HEK293 (cell line): Measurements from ENCODE around the gene ARF4.

Experiments used
- ATF2 ChIP-seq: fragments of 450-650 bp; formaldehyde crosslinking; IDR thresholded peaks from 2 replicates; pipeline ENCODE4 v1.5.1; 2016; ENCODE audit warnings: missing biosample characterization, missing genetic modification characterization, low read depth
- EGR2 ChIP-seq: fragments of 450-650 bp; formaldehyde crosslinking; IDR thresholded peaks from 2 replicates; pipeline ENCODE4 v1.5.1; 2016; ENCODE audit warnings: low read depth, missing biosample characterization, missing genetic modification characterization
- GLIS1 ChIP-seq: fragments of 450-650 bp; formaldehyde crosslinking; IDR thresholded peaks from 2 replicates; pipeline ENCODE4 v1.5.1; 2016; ENCODE audit warnings: missing biosample characterization, missing genetic modification characterization
- HOXC10 ChIP-seq: sonication (generic); formaldehyde crosslinking; IDR thresholded peaks from 2 replicates; pipeline ENCODE4 v1.8.1; 2023; ENCODE audit warnings: mild to moderate bottlenecking, missing genetic modification reagents
- OSR2 ChIP-seq: fragments of 450-650 bp; formaldehyde crosslinking; IDR thresholded peaks from 2 replicates; pipeline ENCODE4 v1.5.1; 2016; ENCODE audit warnings: missing biosample characterization, missing genetic modification characterization
- PBX3 ChIP-seq: sonication (generic); formaldehyde crosslinking; IDR thresholded peaks from 2 replicates; pipeline ENCODE4 v1.8.1; 2022; ENCODE audit warnings: mild to moderate bottlenecking, moderate library complexity, missing genetic modification reagents
- SCRT1 ChIP-seq: fragments of 450-650 bp; formaldehyde crosslinking; IDR thresholded peaks from 2 replicates; pipeline ENCODE4 v1.5.1; 2016; ENCODE audit warnings: missing biosample characterization, missing genetic modification characterization, borderline replicate concordance
- SETDB1 ChIP-seq: IDR thresholded peaks from one replicate; pipeline ENCODE4 v1.6.1; 2017; ENCODE audit warnings: mild to moderate bottlenecking, low read length, moderate library complexity, mixed read lengths; ENCODE audit not compliant: insufficient read length
- SP7 ChIP-seq: fragments of 450-650 bp; formaldehyde crosslinking; IDR thresholded peaks from 2 replicates; pipeline ENCODE4 v1.5.1; 2016; ENCODE audit warnings: missing biosample characterization, missing genetic modification characterization
- TCF7L2 ChIP-seq: IDR thresholded peaks from 2 replicates; pipeline ENCODE4 v1.6.1; 2011; ENCODE audit warnings: low read depth, mild to moderate bottlenecking, inconsistent platforms, low read length, moderate library complexity, borderline replicate concordance
- WT1 ChIP-seq: fragments of 450-650 bp; formaldehyde crosslinking; IDR thresholded peaks from 2 replicates; pipeline ENCODE4 v1.5.1; 2016; ENCODE audit warnings: missing biosample characterization, missing genetic modification characterization
- ZBTB11 ChIP-seq: fragments of 450-650 bp; formaldehyde crosslinking; conservative IDR thresholded peaks from 2 replicates; pipeline ENCODE4 v1.5.1; 2016; ENCODE audit warnings: low read depth, missing biosample characterization, missing genetic modification characterization
- ZBTB20 ChIP-seq: fragments of 450-650 bp; formaldehyde crosslinking; IDR thresholded peaks from 2 replicates; pipeline ENCODE4 v1.5.1; 2016; ENCODE audit warnings: missing biosample characterization, missing genetic modification characterization
- ZBTB26 ChIP-seq: fragments of 450-650 bp; formaldehyde crosslinking; optimal IDR thresholded peaks from 2 replicates; pipeline ENCODE3; 2016; ENCODE audit warnings: missing biosample characterization, mild to moderate bottlenecking, missing genetic modification characterization
- ZBTB48 ChIP-seq: fragments of 450-650 bp; formaldehyde crosslinking; IDR thresholded peaks from 2 replicates; pipeline ENCODE4 v1.5.1; 2016; ENCODE audit warnings: missing biosample characterization, missing genetic modification characterization
- ZBTB6 ChIP-seq: fragments of 450-650 bp; formaldehyde crosslinking; IDR thresholded peaks from 2 replicates; pipeline ENCODE4 v1.5.1; 2017; ENCODE audit warnings: missing biosample characterization, missing genetic modification characterization
- ZFP3 ChIP-seq: fragments of 450-650 bp; formaldehyde crosslinking; IDR thresholded peaks from 2 replicates; pipeline ENCODE4 v1.5.1; 2016; ENCODE audit warnings: low read depth, missing biosample characterization, missing genetic modification characterization
- ZNF138 ChIP-seq: fragments of 450-650 bp; formaldehyde crosslinking; IDR thresholded peaks from 2 replicates; pipeline ENCODE4 v1.5.1; 2016; ENCODE audit warnings: missing biosample characterization, missing genetic modification characterization, borderline replicate concordance
- ZNF2 ChIP-seq: fragments of 450-650 bp; formaldehyde crosslinking; IDR thresholded peaks from 2 replicates; pipeline ENCODE4 v1.5.1; 2016; ENCODE audit warnings: missing biosample characterization, missing genetic modification characterization
- ZNF211 ChIP-seq: fragments of 450-650 bp; formaldehyde crosslinking; IDR thresholded peaks from 2 replicates; pipeline ENCODE4 v1.5.1; 2016; ENCODE audit warnings: low read depth, missing biosample characterization, missing genetic modification characterization
- ZNF23 ChIP-seq: fragments of 450-650 bp; formaldehyde crosslinking; IDR thresholded peaks from 2 replicates; pipeline ENCODE4 v1.5.1; 2016; ENCODE audit warnings: missing biosample characterization, missing genetic modification characterization, borderline replicate concordance
- ZNF311 ChIP-seq: fragments of 450-650 bp; formaldehyde crosslinking; IDR thresholded peaks from 2 replicates; pipeline ENCODE4 v1.5.1; 2017; ENCODE audit warnings: missing biosample characterization, missing genetic modification characterization, borderline replicate concordance
- ZNF37A ChIP-seq: fragments of 450-650 bp; IDR thresholded peaks from 2 replicates; pipeline ENCODE4 v1.5.1; 2018; ENCODE audit warnings: missing biosample characterization, missing genetic modification characterization
- ZNF404 ChIP-seq: fragments of 450-650 bp; formaldehyde crosslinking; IDR thresholded peaks from 2 replicates; pipeline ENCODE4 v1.5.1; 2017; ENCODE audit warnings: missing biosample characterization, missing genetic modification characterization
- ZNF416 ChIP-seq: fragments of 450-650 bp; formaldehyde crosslinking; IDR thresholded peaks from 2 replicates; pipeline ENCODE4 v1.5.1; 2016; ENCODE audit warnings: missing biosample characterization, missing genetic modification characterization
- ZNF521 ChIP-seq: fragments of 450-650 bp; formaldehyde crosslinking; IDR thresholded peaks from 2 replicates; pipeline ENCODE4 v1.5.1; 2017; ENCODE audit warnings: missing biosample characterization, mild to moderate bottlenecking, missing genetic modification characterization
- ZNF548 ChIP-seq: fragments of 450-650 bp; formaldehyde crosslinking; IDR thresholded peaks from 2 replicates; pipeline ENCODE4 v1.5.1; 2016; ENCODE audit warnings: missing biosample characterization, missing genetic modification characterization
- ZNF561 ChIP-seq: fragments of 450-650 bp; IDR thresholded peaks from 2 replicates; pipeline ENCODE4 v1.5.1; 2018; ENCODE audit warnings: missing biosample characterization, missing genetic modification characterization, borderline replicate concordance
- ZNF571 ChIP-seq: fragments of 450-650 bp; formaldehyde crosslinking; IDR thresholded peaks from 2 replicates; pipeline ENCODE4 v1.5.0; 2017; ENCODE audit warnings: missing biosample characterization, missing genetic modification characterization
- ZNF791 ChIP-seq: fragments of 450-650 bp; formaldehyde crosslinking; IDR thresholded peaks from 2 replicates; pipeline ENCODE4 v1.5.1; 2016; ENCODE audit warnings: missing biosample characterization, missing genetic modification characterization
- ZNF837 ChIP-seq: fragments of 450-650 bp; formaldehyde crosslinking; IDR thresholded peaks from 2 replicates; pipeline ENCODE4 v1.5.1; 2016; ENCODE audit warnings: missing biosample characterization, missing genetic modification characterization
- ZSCAN30 ChIP-seq: fragments of 450-650 bp; IDR thresholded peaks from 2 replicates; pipeline ENCODE4 v1.5.1; 2018; ENCODE audit warnings: missing biosample characterization, mild to moderate bottlenecking, missing genetic modification characterization, moderate library complexity

Gene ARF4

GRCh38 chr3:57597127-57597923 lies at the start of gene ARF4 (continued):
- TF ChIP-seq ZNF23 (tag by site-specific recombination) = no peak
- TF ChIP-seq TCF7L2 = no peak
- TF ChIP-seq ZBTB6 (tag by site-specific recombination) = peak; percentile 94
- no peak for TF ChIP-seq ZNF521 (tag by site-specific recombination)
- no peak for TF ChIP-seq ZNF571 (tag by site-specific recombination)
- TF ChIP-seq ATF2 (tag by site-specific recombination) = peak; percentile 71
- TF ChIP-seq HOXC10 = no peak
- no peak for TF ChIP-seq ZNF37A (tag by site-specific recombination)
- TF ChIP-seq ZSCAN30 = 0 out of 2 replicates have a peak, but pooled peaks have one; percentile 8
- TF ChIP-seq GLIS1 (tag by site-specific recombination) = peak; percentile 71
- TF ChIP-seq SP7 = peak; percentile 45
- TF ChIP-seq ZNF561 = no peak
- no peak for TF ChIP-seq SCRT1 (tag by site-specific recombination)
- TF ChIP-seq WT1 (tag by site-specific recombination) = no peak
- no peak for TF ChIP-seq ZNF211 (tag by site-specific recombination)
- no peak for TF ChIP-seq ZFP3 (tag by site-specific recombination)
- peak; percentile 30 for TF ChIP-seq SETDB1
- TF ChIP-seq ZNF837 (tag by site-specific recombination) = no peak
- TF ChIP-seq ZNF2 = no peak; the same call in 1 of the 2 replicates
- no peak for TF ChIP-seq ZNF138 (tag by site-specific recombination)
- TF ChIP-seq ZNF404 (tag by site-specific recombination) = no peak
- no peak for TF ChIP-seq OSR2 (tag by site-specific recombination)
- TF ChIP-seq ZNF548 = no peak
- no peak for TF ChIP-seq ZNF416
- no peak for TF ChIP-seq PBX3 (CRISPR knock-in tag)
- peak; percentile 81 for TF ChIP-seq ZBTB26 (tag by site-specific recombination)
- TF ChIP-seq EGR2 = no peak
- TF ChIP-seq ZBTB48 = no peak
- TF ChIP-seq ZNF791 (tag by site-specific recombination) = no peak
- peak; percentile 64 for TF ChIP-seq ZBTB20 (tag by site-specific recombination)
- no peak for TF ChIP-seq ZNF311 (tag by site-specific recombination)
- peak; percentile 89 for TF ChIP-seq ZBTB11 (tag by site-specific recombination)
- TF ChIP-seq, all 188 proteins: peak for 49
